ENCODE results near the gene EDRF1. TPM values are rescaled to one million over a fixed set of nuclear protein-coding genes. Genes with fewer than 3 reads are reported as not detected.

The EDRF1 gene
- total and polyA plus RNA-seq, 2 experiments from 2014 or later: 10.1 to 28.9 TPM

DNA sequence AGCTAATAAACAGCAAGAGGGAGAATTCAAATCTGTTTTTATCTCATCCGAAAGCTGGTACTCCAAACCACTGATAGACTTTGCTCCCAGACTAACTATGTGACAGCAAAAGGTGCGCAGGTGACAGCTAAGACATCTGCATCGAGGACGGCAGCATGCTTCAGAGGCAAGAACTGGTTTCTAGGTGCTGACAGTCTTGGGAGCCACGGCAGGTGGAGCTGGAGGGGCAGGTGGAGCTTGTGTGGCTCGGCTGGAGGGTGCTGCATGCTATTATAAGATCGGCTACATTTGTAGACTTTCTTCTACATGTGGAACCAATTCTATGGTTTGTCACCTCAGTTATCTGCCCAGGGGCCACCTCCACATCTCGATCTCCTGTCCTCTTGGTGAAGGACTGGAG, 77.9 kb downstream of the EDRF1 start:
- Histone ChIP-seq H4K20me1 (ENCODE audit: insufficient read depth, poor library complexity, severe bottlenecking) (no peaks in the 10 kb centered on the region), H3K9me2 (replicated peaks; ENCODE audit: insufficient read depth) (no peaks in the 10 kb centered on the region), H3K4me1 (ENCODE audit: insufficient read depth) (peaks cover 4% of the 10 kb centered on the region), H3K4me3 (no peak overlapping the region), H3K27me3 (no peaks in the 10 kb centered on the region), H3K36me3 (replicated peaks; ENCODE audit: insufficient read depth, low read depth) (no peaks in the 10 kb centered on the region), H3K27ac (no peak overlapping the region), H3K79me2 (no peaks in the 10 kb centered on the region), H3K4me2 (no peak overlapping the region), H2AFZ (no peak overlapping the region), H3K9me3 (ENCODE audit: low read depth) (no peaks in the 10 kb centered on the region)
- TF ChIP-seq EZH2 (IDR thresholded peaks at IDR 0.05; ENCODE audit: borderline replicate concordance): no peak
- TF ChIP-seq, protein P1, sequence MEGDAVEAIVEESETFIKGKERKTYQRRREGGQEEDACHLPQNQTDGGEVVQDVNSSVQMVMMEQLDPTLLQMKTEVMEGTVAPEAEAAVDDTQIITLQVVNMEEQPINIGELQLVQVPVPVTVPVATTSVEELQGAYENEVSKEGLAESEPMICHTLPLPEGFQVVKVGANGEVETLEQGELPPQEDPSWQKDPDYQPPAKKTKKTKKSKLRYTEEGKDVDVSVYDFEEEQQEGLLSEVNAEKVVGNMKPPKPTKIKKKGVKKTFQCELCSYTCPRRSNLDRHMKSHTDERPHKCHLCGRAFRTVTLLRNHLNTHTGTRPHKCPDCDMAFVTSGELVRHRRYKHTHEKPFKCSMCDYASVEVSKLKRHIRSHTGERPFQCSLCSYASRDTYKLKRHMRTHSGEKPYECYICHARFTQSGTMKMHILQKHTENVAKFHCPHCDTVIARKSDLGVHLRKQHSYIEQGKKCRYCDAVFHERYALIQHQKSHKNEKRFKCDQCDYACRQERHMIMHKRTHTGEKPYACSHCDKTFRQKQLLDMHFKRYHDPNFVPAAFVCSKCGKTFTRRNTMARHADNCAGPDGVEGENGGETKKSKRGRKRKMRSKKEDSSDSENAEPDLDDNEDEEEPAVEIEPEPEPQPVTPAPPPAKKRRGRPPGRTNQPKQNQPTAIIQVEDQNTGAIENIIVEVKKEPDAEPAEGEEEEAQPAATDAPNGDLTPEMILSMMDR (IDR thresholded peaks at IDR 0.05; ENCODE audit: poor library complexity): no peak
- no peak for TF ChIP-seq EZH2phosphoT487 (IDR thresholded peaks at IDR 0.05; ENCODE audit: low read depth, severe bottlenecking, unreplicated experiment)
- no peak for DNase-seq (ENCODE audit: low spot score)
- 86% methylated on average over 8 of the region's 8 CpGs for WGBS (ENCODE audit: low lambda C conversion rate, missing lambda C conversion rate)

DNA sequence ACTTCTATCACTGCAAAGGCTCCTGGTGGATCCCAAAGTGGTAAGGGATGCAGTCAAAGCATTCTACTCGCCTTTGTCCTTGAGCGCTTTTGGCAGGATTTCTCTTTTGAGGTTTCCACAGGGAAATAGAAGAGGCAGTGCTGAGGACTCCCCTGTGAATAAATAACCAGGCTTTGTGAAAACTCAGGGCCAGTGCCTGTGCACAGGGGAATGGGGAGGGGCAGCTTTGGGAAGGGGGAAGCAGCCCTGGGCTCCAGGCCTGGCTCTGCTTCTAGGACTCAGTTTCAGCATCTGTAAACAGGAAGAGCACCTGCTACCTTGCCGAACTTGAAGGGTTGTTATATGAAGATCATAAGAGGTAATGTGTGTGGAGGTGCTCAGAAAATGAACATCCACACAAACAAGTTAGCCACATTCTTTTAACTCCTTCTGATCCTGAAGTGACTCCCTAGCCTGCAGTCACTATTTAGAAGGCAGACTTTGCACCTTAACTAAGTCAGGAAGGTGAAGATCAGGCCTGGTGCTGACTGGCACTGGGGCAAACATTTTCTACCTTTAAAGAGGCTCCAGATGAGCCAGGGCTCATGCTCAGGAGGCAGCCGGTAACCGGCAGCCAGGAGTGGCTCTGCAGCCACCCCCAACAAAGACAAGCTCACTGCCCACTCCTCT, 78.6 kb downstream of the EDRF1 start:
- no peak for DNase-seq (ENCODE audit: low spot score)
- Histone ChIP-seq H4K20me1 (ENCODE audit: insufficient read depth, poor library complexity, severe bottlenecking) (no peaks in the 10 kb centered on the region), H3K4me2 (no peak overlapping the region), H3K9me2 (replicated peaks; ENCODE audit: insufficient read depth) (no peaks in the 10 kb centered on the region), H3K36me3 (replicated peaks; ENCODE audit: insufficient read depth, low read depth) (no peaks in the 10 kb centered on the region), H3K4me1 (ENCODE audit: insufficient read depth) (peaks cover 4% of the 10 kb centered on the region), H3K79me2 (no peaks in the 10 kb centered on the region), H3K27ac (no peak overlapping the region), H2AFZ (no peak overlapping the region), H3K4me3 (no peak overlapping the region), H3K27me3 (no peaks in the 10 kb centered on the region), H3K9me3 (ENCODE audit: low read depth) (no peaks in the 10 kb centered on the region)
- TF ChIP-seq EZH2phosphoT487 (IDR thresholded peaks at IDR 0.05; ENCODE audit: low read depth, severe bottlenecking, unreplicated experiment): no peak
- TF ChIP-seq, protein P1 (IDR thresholded peaks at IDR 0.05; ENCODE audit: poor library complexity): no peak
- 64% methylated on average over 5 of the region's 5 CpGs for WGBS (ENCODE audit: low lambda C conversion rate, missing lambda C conversion rate)

DNA sequence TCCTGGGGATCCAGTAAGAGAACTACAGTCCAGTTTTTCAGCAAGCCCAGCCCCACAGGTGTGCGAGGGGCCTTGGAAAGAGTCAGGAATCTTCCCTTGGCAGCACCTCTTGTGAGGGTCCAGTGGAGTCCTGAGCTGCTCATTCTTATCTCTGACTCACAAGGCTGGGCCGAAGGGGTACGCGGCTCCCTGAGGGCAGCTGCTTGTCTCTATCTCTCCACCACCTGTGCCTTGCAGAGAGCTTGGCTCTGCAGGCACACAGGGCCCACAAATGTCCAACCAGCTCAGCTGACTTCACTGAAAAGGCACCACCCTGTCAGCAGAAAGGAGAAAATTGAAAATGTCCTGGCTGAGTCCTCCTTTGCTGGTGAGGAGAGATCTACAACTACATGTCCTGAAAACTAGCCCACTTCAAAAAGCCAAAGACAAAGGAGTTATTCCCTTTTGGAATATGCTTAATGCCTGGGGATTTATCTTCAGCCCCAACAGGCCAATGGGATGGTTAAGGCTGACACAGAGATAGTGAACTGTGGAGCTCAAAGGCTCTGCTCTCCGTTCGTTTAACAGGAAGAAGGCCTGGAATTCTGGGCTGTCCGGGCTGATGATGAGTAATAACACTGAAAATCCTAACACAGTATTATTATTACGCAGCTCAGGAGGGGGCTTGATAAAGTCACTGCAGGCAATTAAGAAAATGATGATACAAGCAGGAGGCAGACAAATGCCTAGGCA, 80.1 kb downstream of the EDRF1 start:
- Histone ChIP-seq H3K27ac (no peak overlapping the region), H3K27me3 (no peaks in the 10 kb centered on the region), H3K79me2 (no peaks in the 10 kb centered on the region), H3K9me2 (replicated peaks; ENCODE audit: insufficient read depth) (no peaks in the 10 kb centered on the region), H3K4me3 (no peak overlapping the region), H3K9me3 (ENCODE audit: low read depth) (no peaks in the 10 kb centered on the region), H2AFZ (no peak overlapping the region), H3K4me1 (ENCODE audit: insufficient read depth) (peaks cover 4% of the 10 kb centered on the region), H3K4me2 (no peak overlapping the region), H3K36me3 (replicated peaks; ENCODE audit: insufficient read depth, low read depth) (no peaks in the 10 kb centered on the region), H4K20me1 (ENCODE audit: insufficient read depth, poor library complexity, severe bottlenecking) (no peaks in the 10 kb centered on the region)
- 74% methylated on average over 8 of the region's 8 CpGs for WGBS (ENCODE audit: low lambda C conversion rate, missing lambda C conversion rate)
- TF ChIP-seq EZH2 (IDR thresholded peaks at IDR 0.05; ENCODE audit: borderline replicate concordance): no peak
- TF ChIP-seq EZH2phosphoT487 (IDR thresholded peaks at IDR 0.05; ENCODE audit: low read depth, severe bottlenecking, unreplicated experiment): no peak
- TF ChIP-seq, protein P1 (IDR thresholded peaks at IDR 0.05; ENCODE audit: poor library complexity): no peak
- no peak for DNase-seq (ENCODE audit: low spot score)

Data from hepatocyte (in vitro differentiated cells).